ENCODE data around the gene CLDN24.
"Not testable (repeated sequence)": the region's sequence is repeated elsewhere in the genome, so short reads cannot be mapped to it uniquely, and the experiment has no call there.

Gene CLDN24

GRCh38 chr4:183326853-183327252 lies 4.6 kb upstream of the CLDN24 start:
- TF ChIP-seq, protein P1, sequence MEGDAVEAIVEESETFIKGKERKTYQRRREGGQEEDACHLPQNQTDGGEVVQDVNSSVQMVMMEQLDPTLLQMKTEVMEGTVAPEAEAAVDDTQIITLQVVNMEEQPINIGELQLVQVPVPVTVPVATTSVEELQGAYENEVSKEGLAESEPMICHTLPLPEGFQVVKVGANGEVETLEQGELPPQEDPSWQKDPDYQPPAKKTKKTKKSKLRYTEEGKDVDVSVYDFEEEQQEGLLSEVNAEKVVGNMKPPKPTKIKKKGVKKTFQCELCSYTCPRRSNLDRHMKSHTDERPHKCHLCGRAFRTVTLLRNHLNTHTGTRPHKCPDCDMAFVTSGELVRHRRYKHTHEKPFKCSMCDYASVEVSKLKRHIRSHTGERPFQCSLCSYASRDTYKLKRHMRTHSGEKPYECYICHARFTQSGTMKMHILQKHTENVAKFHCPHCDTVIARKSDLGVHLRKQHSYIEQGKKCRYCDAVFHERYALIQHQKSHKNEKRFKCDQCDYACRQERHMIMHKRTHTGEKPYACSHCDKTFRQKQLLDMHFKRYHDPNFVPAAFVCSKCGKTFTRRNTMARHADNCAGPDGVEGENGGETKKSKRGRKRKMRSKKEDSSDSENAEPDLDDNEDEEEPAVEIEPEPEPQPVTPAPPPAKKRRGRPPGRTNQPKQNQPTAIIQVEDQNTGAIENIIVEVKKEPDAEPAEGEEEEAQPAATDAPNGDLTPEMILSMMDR (IDR thresholded peaks at IDR 0.05; ENCODE audit: control extremely low read depth, extremely low read depth, low read depth, missing control alignments), result no peak
- POLR2A ChIA-PET, result no interaction called here
- DNase-seq (ENCODE audit: extremely low spot score), result no peak
- CTCF ChIA-PET, result no interaction called here

GRCh38 chr4:183326387-183326786 lies 4.2 kb upstream of the CLDN24 start:
- POLR2A ChIA-PET; DNase-seq (ENCODE audit: extremely low spot score); CTCF ChIA-PET: not testable (repeated sequence)

- ChIA-PET POLR2A (no interaction called here), CTCF (no interaction called here)
- no peak for DNase-seq (ENCODE audit: extremely low spot score)
- TF ChIP-seq, protein P1 (IDR thresholded peaks at IDR 0.05; ENCODE audit: control extremely low read depth, extremely low read depth, low read depth, missing control alignments), result no peak
These were observed 2.4 kb upstream of the CLDN24 start for GRCh38 chr4:183324619-183325018.

DNA sequence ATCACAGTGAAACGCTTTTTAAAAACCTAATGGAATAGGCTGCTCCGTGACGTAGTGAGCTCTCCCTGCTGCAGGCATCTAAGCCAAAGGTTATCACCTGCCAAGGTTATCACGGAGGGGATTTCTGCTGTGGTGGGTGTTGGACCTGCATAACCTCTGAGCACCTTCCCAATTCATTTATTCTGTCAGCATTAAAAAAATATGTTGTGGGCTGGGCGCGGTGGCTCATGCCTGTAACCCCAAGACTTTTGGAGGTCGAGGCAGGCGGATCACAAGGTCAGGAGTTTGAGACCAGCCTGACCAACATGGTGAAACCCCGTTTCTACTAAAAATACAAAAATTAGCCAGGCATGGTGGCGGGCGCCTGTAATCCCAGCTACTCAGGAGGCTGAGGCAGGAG lies 1.8 kb upstream of the CLDN24 start:
- CTCF ChIA-PET; POLR2A ChIA-PET; DNase-seq (ENCODE audit: extremely low spot score): not testable (repeated sequence)

GRCh38 chr4:183323295-183323694 lies 1.1 kb upstream of the CLDN24 start:
- CTCF ChIA-PET, result no interaction called here
- POLR2A ChIA-PET, result no interaction called here
- TF ChIP-seq, protein P1 (IDR thresholded peaks at IDR 0.05; ENCODE audit: control extremely low read depth, extremely low read depth, low read depth, missing control alignments), result no peak
- DNase-seq (ENCODE audit: extremely low spot score), result no peak

- DNase-seq (ENCODE audit: extremely low spot score), result no peak
- ChIA-PET CTCF (interaction anchor here (1.0 kb wide), 1 partner anchor 11 kb away, joined by 3 read pairs; no protein-coding TSS in a partner anchor), POLR2A (no interaction called here)
- TF ChIP-seq, protein P1 (IDR thresholded peaks at IDR 0.05; ENCODE audit: control extremely low read depth, extremely low read depth, low read depth, missing control alignments), result no peak
These were observed 710 bp downstream of the CLDN24 start for GRCh38 chr4:183321516-183321915.

DNA sequence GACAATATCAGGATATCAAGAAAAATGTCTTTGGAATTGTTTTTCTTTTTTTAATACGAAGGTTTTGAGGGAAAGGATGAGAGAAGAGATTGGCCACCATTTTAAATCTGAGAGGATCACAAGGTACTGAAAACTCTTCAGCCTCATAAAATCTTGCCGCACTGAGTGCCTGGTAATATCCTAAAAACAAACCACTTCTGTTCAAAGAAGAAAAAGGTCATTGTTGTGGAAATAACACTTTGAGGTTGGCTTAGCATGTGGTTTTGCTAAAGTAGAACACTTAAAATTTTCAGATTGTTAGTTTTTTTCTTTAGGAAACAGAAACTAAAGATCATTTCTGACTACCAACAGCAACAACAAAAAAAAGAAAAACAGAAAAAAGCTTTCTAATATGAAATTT lies 1.1 kb downstream of the CLDN24 start:
- CTCF ChIA-PET, result interaction anchor here (1.0 kb wide), 1 partner anchor 11 kb away, joined by 3 read pairs; no protein-coding TSS in a partner anchor
- POLR2A ChIA-PET, result no interaction called here
- TF ChIP-seq, protein P1 (IDR thresholded peaks at IDR 0.05; ENCODE audit: control extremely low read depth, extremely low read depth, low read depth, missing control alignments), result no peak
- no peak for DNase-seq (ENCODE audit: extremely low spot score)

Measured in GM10248 (cell line).